Measurements from ENCODE around the gene TGFB1I1. TPM values are rescaled to one million over a fixed set of nuclear protein-coding genes. Genes with fewer than 3 reads are reported as not detected.
"Not testable (repeated sequence)": the region's sequence is repeated elsewhere in the genome, so short reads cannot be mapped to it uniquely, and the experiment has no call there.

The TGFB1I1 gene
- total and polyA plus RNA-seq, 2 experiments from 2014 or later, result 4.1 to 4.2 TPM

DNA sequence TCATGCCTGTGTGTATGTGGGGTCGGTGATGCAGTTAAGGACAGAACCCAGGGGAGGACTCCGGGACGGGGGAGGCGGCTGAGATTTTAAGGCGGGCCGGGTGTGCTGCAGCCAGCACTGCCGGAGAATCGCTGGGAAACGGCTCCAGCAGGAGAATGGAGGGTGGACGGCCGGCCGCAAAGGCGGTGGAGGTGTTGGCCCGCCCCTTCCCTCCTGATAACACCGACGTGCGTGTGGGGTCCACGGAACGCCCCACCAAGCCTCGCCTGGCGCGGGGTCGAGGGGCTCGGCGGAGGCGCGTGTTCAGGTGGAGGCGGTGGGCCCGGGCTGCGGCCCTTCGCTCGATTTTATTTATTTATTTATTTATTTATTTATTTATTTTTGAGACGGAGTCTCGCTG, 30.0 kb upstream of the TGFB1I1 start:
- no peaks in the 10 kb centered on the region for H3F3A ChIP-seq (replicated peaks; ENCODE audit: low read depth)
- peaks cover 6% of the 10 kb centered on the region; the same call in 1 of the 2 replicates for H3K27me3 ChIP-seq (ENCODE audit: insufficient read depth)
- no peak overlapping the region; the same call in 1 of the 2 replicates for H3K4me2 ChIP-seq
- H3K27ac ChIP-seq (ENCODE audit: low read depth), result no peak overlapping the region
- Mint-ChIP-seq H3K27ac (no peak overlapping the region), H3K4me1 (peaks cover 4% of the 10 kb centered on the region), H3K9me3 (no peaks in the 10 kb centered on the region; the same call in 2 of the 3 replicates), H3K4me3 (peak overlapping the region; percentile 89), H3K36me3 (ENCODE audit: low read depth) (no peaks in the 10 kb centered on the region), H3K27me3 (ENCODE audit: insufficient read depth, low read depth, poor library complexity) (peaks cover 5% of the 10 kb centered on the region)
- H3K9me2 ChIP-seq (ENCODE audit: insufficient read depth), result no peaks in the 10 kb centered on the region
- no peaks in the 10 kb centered on the region for H3K79me2 ChIP-seq (replicated peaks; ENCODE audit: insufficient read depth)
- no peaks in the 10 kb centered on the region for H4K20me1 ChIP-seq (replicated peaks; ENCODE audit: insufficient read depth)
- TF ChIP-seq NANOG (IDR thresholded peaks at IDR 0.05; ENCODE audit: borderline replicate concordance) (no peak), ETS1 (IDR thresholded peaks at IDR 0.05) (no peak), EZH2 (IDR thresholded peaks at IDR 0.05; ENCODE audit: low read depth, unreplicated experiment) (no peak), JUNB (IDR thresholded peaks at IDR 0.05; ENCODE audit: unreplicated experiment) (no peak), POLR2AphosphoS5 (IDR thresholded peaks at IDR 0.05; ENCODE audit: low read depth) (no peak), CREB1 (CRISPR knock-in tag; IDR thresholded peaks at IDR 0.05; ENCODE audit: low read depth) (no peak), ZNF462 (CRISPR knock-in tag; IDR thresholded peaks at IDR 0.05) (no peak), EZH2phosphoT487 (IDR thresholded peaks at IDR 0.05; ENCODE audit: unreplicated experiment) (no peak), STAT1 (IDR thresholded peaks at IDR 0.05; ENCODE audit: unreplicated experiment) (no peak)
- TF ChIP-seq, protein P1, sequence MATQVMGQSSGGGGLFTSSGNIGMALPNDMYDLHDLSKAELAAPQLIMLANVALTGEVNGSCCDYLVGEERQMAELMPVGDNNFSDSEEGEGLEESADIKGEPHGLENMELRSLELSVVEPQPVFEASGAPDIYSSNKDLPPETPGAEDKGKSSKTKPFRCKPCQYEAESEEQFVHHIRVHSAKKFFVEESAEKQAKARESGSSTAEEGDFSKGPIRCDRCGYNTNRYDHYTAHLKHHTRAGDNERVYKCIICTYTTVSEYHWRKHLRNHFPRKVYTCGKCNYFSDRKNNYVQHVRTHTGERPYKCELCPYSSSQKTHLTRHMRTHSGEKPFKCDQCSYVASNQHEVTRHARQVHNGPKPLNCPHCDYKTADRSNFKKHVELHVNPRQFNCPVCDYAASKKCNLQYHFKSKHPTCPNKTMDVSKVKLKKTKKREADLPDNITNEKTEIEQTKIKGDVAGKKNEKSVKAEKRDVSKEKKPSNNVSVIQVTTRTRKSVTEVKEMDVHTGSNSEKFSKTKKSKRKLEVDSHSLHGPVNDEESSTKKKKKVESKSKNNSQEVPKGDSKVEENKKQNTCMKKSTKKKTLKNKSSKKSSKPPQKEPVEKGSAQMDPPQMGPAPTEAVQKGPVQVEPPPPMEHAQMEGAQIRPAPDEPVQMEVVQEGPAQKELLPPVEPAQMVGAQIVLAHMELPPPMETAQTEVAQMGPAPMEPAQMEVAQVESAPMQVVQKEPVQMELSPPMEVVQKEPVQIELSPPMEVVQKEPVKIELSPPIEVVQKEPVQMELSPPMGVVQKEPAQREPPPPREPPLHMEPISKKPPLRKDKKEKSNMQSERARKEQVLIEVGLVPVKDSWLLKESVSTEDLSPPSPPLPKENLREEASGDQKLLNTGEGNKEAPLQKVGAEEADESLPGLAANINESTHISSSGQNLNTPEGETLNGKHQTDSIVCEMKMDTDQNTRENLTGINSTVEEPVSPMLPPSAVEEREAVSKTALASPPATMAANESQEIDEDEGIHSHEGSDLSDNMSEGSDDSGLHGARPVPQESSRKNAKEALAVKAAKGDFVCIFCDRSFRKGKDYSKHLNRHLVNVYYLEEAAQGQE (IDR thresholded peaks at IDR 0.05; ENCODE audit: unreplicated experiment), result no peak
- TF ChIP-seq, protein P2, sequence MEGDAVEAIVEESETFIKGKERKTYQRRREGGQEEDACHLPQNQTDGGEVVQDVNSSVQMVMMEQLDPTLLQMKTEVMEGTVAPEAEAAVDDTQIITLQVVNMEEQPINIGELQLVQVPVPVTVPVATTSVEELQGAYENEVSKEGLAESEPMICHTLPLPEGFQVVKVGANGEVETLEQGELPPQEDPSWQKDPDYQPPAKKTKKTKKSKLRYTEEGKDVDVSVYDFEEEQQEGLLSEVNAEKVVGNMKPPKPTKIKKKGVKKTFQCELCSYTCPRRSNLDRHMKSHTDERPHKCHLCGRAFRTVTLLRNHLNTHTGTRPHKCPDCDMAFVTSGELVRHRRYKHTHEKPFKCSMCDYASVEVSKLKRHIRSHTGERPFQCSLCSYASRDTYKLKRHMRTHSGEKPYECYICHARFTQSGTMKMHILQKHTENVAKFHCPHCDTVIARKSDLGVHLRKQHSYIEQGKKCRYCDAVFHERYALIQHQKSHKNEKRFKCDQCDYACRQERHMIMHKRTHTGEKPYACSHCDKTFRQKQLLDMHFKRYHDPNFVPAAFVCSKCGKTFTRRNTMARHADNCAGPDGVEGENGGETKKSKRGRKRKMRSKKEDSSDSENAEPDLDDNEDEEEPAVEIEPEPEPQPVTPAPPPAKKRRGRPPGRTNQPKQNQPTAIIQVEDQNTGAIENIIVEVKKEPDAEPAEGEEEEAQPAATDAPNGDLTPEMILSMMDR (conservative IDR thresholded peaks at IDR 0.05; ENCODE audit: low read depth in 2 of 2), result no peak
- DNase-seq (ENCODE audit: low spot score) (no peak), ATAC-seq (no peak)
- H3K4me3 ChIP-seq, result peak overlapping the region; percentile 65
- no peaks in the 10 kb centered on the region for H3K4me1 ChIP-seq (ENCODE audit: insufficient read depth)
- no peaks in the 10 kb centered on the region for H3K36me3 ChIP-seq (ENCODE audit: insufficient read depth)
- peak overlapping the region; percentile 96; the same call in 1 of the 2 replicates for H2AFZ ChIP-seq

GRCh38 chr16:31445931-31446330, 26.0 kb upstream of the TGFB1I1 start:
- H3K27ac Mint-ChIP-seq; H3K4me3 ChIP-seq; H3K27me3 ChIP-seq (ENCODE audit: insufficient read depth); H3K4me1 ChIP-seq (ENCODE audit: insufficient read depth); H3K27ac ChIP-seq (ENCODE audit: low read depth); DNase-seq (ENCODE audit: low spot score); H3K4me2 ChIP-seq; H3K36me3 ChIP-seq (ENCODE audit: insufficient read depth); H3K36me3 Mint-ChIP-seq (ENCODE audit: low read depth); H3F3A ChIP-seq (replicated peaks; ENCODE audit: low read depth); H3K79me2 ChIP-seq (replicated peaks; ENCODE audit: insufficient read depth); H4K20me1 ChIP-seq (replicated peaks; ENCODE audit: insufficient read depth); ATAC-seq; H3K9me2 ChIP-seq (ENCODE audit: insufficient read depth); H3K4me3 Mint-ChIP-seq; H3K4me1 Mint-ChIP-seq; H2AFZ ChIP-seq; H3K27me3 Mint-ChIP-seq (ENCODE audit: insufficient read depth, low read depth, poor library complexity); H3K9me3 Mint-ChIP-seq: not testable (repeated sequence)

Data from GM23338 (cell line).